MCF 10A (cell line): ENCODE data around the gene TIGD1. TPM values are rescaled to one million over a fixed set of nuclear protein-coding genes. Genes with fewer than 3 reads are reported as not detected.

Experiments used
- Bru-seq: library from RNA; stranded (reverse); fragments of 400-500 nt; gene quantifications from one replicate; lab custom pipeline; 2021; lab: Mats Ljungman, UMichigan
- BruChase-seq, 2 experiments: library from RNA; stranded (reverse); fragments of 400-500 nt; gene quantifications; one replicate each; lab custom pipeline; 2021; lab: Mats Ljungman, UMichigan
- BruUV-seq: library from RNA; stranded (reverse); fragments of 400-500 nt; replicated peaks from 2 replicates; lab custom pipeline; 2021; lab: Mats Ljungman, UMichigan
- CTCF ChIA-PET: fragments of 300-600 bp; sonication (Branson Sonifier 250); formaldehyde crosslinking; extraction: SDS; loops from one replicate; lab custom pipeline; 2021; ENCODE audit warnings: antibody characterized with exemption, inconsistent platforms; lab: Yijun Ruan, JAX
- POLR2A ChIA-PET: fragments of 300-600, 350-650 bp; sonication (Branson Sonifier 250); formaldehyde crosslinking; extraction: SDS; loops from one replicate; lab custom pipeline; 2020; ENCODE audit warnings: antibody characterized with exemption, inconsistent platforms; lab: Yijun Ruan, JAX
- DNase-seq: peaks from one replicate; pipeline ENCODE4 v3.0.0-alpha.2; 2018; ENCODE audit not compliant: unreplicated experiment
- H3K27ac Mint-ChIP-seq: one replicate; pipeline ENCODE4 v1.8.0; 2022; ENCODE audit warnings: mild to moderate bottlenecking, low read depth, mixed read lengths; ENCODE audit not compliant: unreplicated experiment
- H3K27me3 Mint-ChIP-seq: one replicate; pipeline ENCODE4 v1.8.0; 2022; ENCODE audit warnings: mixed read lengths; ENCODE audit not compliant: insufficient read depth, unreplicated experiment
- H3K36me3 Mint-ChIP-seq: one replicate; pipeline ENCODE4 v1.8.0; 2022; ENCODE audit warnings: mild to moderate bottlenecking, moderate library complexity, mixed read lengths; ENCODE audit not compliant: insufficient read depth, unreplicated experiment
- H3K4me1 Mint-ChIP-seq: one replicate; pipeline ENCODE4 v1.8.0; 2022; ENCODE audit warnings: mixed read lengths; ENCODE audit not compliant: insufficient read depth, unreplicated experiment
- H3K4me3 Mint-ChIP-seq: one replicate; pipeline ENCODE4 v1.8.0; 2022; ENCODE audit warnings: mild to moderate bottlenecking, moderate library complexity, mixed read lengths; ENCODE audit not compliant: unreplicated experiment
- H3K9me3 Mint-ChIP-seq: one replicate; pipeline ENCODE4 v1.8.0; 2022; ENCODE audit warnings: mixed read lengths; ENCODE audit not compliant: unreplicated experiment
- intact Hi-C: fragments of 100-400 bp; cut with micrococcal nuclease; formaldehyde crosslinking; loops from 2 replicates; pipeline ENCODE4 v1.14.1; 2022
- long read RNA-seq: library from polyadenylated mRNA; stranded (forward); transcript quantifications from one replicate; pipeline ENCODE4 v2.0.0, GENCODE V29; 2022
- total RNA-seq: library from RNA; stranded (reverse); gene quantifications from 2 replicates; pipeline ENCODE4 v1.2.3, GENCODE V29; 2022
- TF ChIP-seq, protein P1 (sequence below): fragments of 200-600 bp; IDR thresholded peaks from one replicate; pipeline ENCODE4 v1.8.0; 2022; ENCODE audit warnings: antibody characterized with exemption, mild to moderate bottlenecking; ENCODE audit not compliant: unreplicated experiment

Gene TIGD1
- total RNA-seq, result 4.9 and 5.2 TPM in 2 replicates
- Bru-seq, nascent RNA, result percentile 93 among the genes with signal in this experiment
- percentile 79 among the genes with signal in this experiment for BruChase-seq, experiment 1, labeled RNA remaining after a 6-hour chase
- percentile 94 among the genes with signal in this experiment for BruChase-seq, experiment 2, labeled RNA remaining after a 2-hour chase
- long read RNA-seq, partial matches to known transcripts, result 0 of 2 reads
- long read RNA-seq, other reads (novel, unspliced or antisense), result 1 of 2 reads

DNA sequence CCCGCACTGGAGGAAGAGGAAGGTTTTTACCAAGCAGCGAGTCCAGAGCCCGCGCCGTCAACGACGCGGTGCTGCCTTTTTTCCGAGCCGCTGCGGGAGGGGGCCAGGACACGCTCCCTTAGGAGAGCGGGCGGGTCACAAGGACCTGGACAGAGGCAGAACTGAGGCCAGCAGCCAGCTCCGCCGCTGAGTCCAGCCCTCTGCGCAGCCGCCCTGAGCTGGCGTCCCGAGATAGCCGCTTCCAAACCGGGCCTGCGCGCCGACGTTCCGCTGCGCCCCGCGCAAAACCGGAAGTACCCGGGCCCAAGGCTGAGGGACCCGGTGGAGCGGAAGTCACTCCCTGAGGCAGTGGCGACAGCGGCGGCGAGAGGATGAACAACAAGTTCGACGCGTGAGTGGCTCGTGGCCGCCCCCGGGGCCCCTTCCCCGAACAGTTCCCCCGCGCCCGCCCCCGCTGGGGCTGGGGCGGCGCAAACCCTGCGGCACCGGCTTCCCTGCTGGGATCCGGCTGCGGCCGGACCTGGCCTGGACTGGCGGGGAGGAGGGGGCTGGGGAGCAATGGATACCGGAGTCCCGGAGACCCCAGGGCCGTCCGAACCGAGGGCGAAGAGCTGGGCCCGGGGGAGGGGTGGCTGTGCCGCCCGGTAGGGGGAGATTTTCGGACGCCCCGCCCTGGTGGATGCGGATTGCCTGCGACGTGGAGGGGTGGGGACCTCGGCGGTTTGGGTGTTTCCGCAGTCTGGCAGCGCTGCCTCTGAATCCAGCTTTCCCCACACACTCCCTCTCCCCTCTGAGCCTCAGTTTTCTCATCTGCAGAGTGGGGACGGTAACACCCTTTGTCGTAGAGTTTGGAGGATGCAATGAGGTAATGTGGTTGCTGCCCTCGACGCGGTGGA, at the start of gene TIGD1, which contains the start of gene EIF4E2:
Gene TIGD1 (minus strand): TSS at position 204 of the 896 bp plus-strand sequence. CDS start 675 bp downstream, outside the sequence.
Gene EIF4E2 (plus strand): TSS at position 336 of the 896 bp plus-strand sequence. CDS start 36 bp downstream, at position 372.
- POLR2A ChIA-PET, result interaction anchor here (0.6 to 3.0 kb wide), 19 partner anchors 9 to 1587 kb away, joined by 3 to 39 read pairs (median 4); partner anchors contain the start of genes CHRNG, COPS7B, DIS3L2 and GIGYF2
- intact Hi-C loops, result loop anchor here (2.0 kb wide), 1 partner anchor 42 kb away; no protein-coding TSS in a partner anchor

DNA sequence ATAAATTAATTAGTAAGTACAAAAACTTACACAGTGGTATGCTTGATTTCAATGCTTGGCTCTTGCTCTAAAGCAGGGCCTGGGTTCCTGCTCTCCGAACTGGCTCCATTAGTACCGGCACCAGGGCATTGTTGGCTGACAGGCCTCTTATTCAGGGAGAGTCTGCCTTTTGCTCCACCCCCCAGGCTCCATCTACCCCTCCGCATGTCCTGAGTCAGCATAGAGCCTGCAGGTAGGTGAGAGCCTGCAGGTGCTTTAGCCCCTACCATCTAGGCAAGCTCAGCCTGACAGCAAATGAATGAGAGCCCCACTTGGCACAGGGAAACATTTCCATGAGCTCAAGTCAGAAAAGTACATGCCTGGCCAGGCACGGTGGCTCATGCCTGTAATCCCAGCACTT, 47.9 kb upstream of the TIGD1 start:
- ChIA-PET CTCF (no interaction called here), POLR2A (no interaction called here)
- no TSS peak for BruUV-seq
- Mint-ChIP-seq H3K27me3 (peaks cover 3% of the 10 kb centered on the region), H3K4me1 (peaks cover 4% of the 10 kb centered on the region), H3K9me3 (no peaks in the 10 kb centered on the region), H3K4me3 (no peak overlapping the region), H3K27ac (no peak overlapping the region), H3K36me3 (no peaks in the 10 kb centered on the region)
- TF ChIP-seq, protein P1, sequence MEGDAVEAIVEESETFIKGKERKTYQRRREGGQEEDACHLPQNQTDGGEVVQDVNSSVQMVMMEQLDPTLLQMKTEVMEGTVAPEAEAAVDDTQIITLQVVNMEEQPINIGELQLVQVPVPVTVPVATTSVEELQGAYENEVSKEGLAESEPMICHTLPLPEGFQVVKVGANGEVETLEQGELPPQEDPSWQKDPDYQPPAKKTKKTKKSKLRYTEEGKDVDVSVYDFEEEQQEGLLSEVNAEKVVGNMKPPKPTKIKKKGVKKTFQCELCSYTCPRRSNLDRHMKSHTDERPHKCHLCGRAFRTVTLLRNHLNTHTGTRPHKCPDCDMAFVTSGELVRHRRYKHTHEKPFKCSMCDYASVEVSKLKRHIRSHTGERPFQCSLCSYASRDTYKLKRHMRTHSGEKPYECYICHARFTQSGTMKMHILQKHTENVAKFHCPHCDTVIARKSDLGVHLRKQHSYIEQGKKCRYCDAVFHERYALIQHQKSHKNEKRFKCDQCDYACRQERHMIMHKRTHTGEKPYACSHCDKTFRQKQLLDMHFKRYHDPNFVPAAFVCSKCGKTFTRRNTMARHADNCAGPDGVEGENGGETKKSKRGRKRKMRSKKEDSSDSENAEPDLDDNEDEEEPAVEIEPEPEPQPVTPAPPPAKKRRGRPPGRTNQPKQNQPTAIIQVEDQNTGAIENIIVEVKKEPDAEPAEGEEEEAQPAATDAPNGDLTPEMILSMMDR, result no peak
- intact Hi-C loops, result no loop called here
- no peak for DNase-seq

More for the DNA sequence above, at the start of gene TIGD1, which contains the start of gene EIF4E2:
- H3K27ac Mint-ChIP-seq, result peak within 1 kb of the TSS; percentile 96
- TF ChIP-seq, protein P1, result no peak
- CTCF ChIA-PET, result no interaction called here
- peaks cover 30% of the 10 kb centered on the region for H3K36me3 Mint-ChIP-seq
- H3K4me1 Mint-ChIP-seq, result peaks cover 30% of the 10 kb centered on the region
- DNase-seq, result peak; percentile 87
- no peaks in the 10 kb centered on the region for H3K9me3 Mint-ChIP-seq
- no peaks in the 10 kb centered on the region for H3K27me3 Mint-ChIP-seq
- no TSS peak for BruUV-seq
- peak within 1 kb of the TSS; percentile 90 for H3K4me3 Mint-ChIP-seq

DNA sequence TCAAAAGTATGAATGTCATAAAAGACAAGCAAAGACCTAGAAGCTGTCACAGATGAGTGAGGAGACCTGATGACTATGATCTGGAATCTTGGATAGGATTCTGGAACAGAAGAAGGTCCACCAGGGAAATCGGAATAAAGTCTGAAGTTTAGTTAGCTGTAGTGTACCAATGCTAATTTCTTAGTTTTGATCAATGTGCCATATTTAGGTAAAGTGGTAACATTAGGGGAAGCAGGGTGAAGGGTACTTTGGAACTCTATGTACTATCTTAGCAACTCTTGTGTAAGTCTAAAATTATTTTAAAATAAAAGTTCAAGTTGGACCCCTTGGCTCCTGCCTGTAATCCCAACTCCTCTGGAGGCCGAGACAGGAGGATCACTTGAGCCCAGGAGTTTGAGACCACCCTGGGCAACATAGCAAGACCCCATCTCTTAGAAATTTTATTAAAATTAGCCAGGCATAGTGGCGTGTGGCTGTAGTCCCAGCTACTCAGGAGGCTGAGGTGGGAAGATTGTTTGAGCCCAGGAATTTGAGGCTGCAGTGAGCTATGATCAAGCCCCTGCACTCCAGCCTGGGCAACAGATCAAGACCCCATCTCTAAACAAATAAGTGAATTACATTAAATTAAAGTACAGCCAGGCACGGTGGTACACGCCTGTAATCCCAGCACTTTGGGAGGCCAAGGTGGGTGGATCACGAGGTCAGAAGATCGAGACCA, 47.2 kb upstream of the TIGD1 start:
- H3K27me3 Mint-ChIP-seq, result no peaks in the 10 kb centered on the region
- no peaks in the 10 kb centered on the region for H3K9me3 Mint-ChIP-seq
- DNase-seq, result no peak
- H3K4me3 Mint-ChIP-seq, result no peak overlapping the region
- TF ChIP-seq, protein P1, result no peak
- ChIA-PET POLR2A (no interaction called here), CTCF (no interaction called here)
- H3K4me1 Mint-ChIP-seq, result peaks cover 12% of the 10 kb centered on the region
- BruUV-seq, result no TSS peak
- H3K27ac Mint-ChIP-seq, result no peak overlapping the region
- H3K36me3 Mint-ChIP-seq, result no peaks in the 10 kb centered on the region
- intact Hi-C loops, result no loop called here
